ENCODE results near the gene MEGF11. TPM values are rescaled to one million over a fixed set of nuclear protein-coding genes. Genes with fewer than 3 reads are reported as not detected.

Gene MEGF11
- total RNA-seq, 1 experiment from 2014 or later = not detected

DNA sequence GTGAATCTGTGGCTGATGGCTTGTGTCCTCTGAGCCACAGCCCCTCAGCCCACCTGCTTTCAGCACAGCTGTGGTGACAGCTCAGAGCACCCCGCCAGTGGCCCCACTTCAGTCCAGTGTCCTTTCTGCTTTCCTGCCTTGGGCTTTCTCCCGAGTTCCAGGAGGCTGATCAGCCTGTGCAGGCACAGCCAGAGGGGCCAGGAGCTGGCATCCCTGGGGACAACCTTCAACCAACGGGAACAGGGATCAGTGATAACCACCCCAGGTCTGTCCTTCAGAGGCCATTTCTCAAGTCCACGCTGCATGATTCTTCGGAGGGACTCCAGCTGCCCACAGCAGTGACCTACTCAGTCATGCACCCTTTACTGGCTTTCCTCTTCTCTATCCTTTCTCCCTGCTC, 217.6 kb downstream of the MEGF11 start:
- H3K27ac ChIP-seq (ENCODE audit: low read length) = no peak overlapping the region
- no peak overlapping the region for H3K4me3 ChIP-seq (ENCODE audit: low read length)
- H3K9me2 ChIP-seq (replicated peaks; ENCODE audit: insufficient read depth, low read length) = no peaks in the 10 kb centered on the region
- no peaks in the 10 kb centered on the region for H3K36me3 ChIP-seq (ENCODE audit: insufficient read depth, low read length)
- no peaks in the 10 kb centered on the region; the same call in 1 of the 2 replicates for H3K4me1 ChIP-seq (ENCODE audit: low read length)
- no peak for DNase-seq
- no peak overlapping the region for H2AFZ ChIP-seq (ENCODE audit: low read length)
- no peaks in the 10 kb centered on the region for H3K79me2 ChIP-seq (ENCODE audit: low read length)
- H3K9me3 ChIP-seq (ENCODE audit: low read length) = no peaks in the 10 kb centered on the region
- H3K9ac ChIP-seq (ENCODE audit: low read length) = no peak overlapping the region
- no peak overlapping the region for H3K4me2 ChIP-seq (ENCODE audit: low read depth, low read length, poor library complexity, severe bottlenecking)
- peaks cover 3% of the 10 kb centered on the region; the same call in 1 of the 2 replicates for H3K27me3 ChIP-seq (ENCODE audit: low read length)
- H4K20me1 ChIP-seq (ENCODE audit: insufficient read depth, low read depth, low read length) = no peaks in the 10 kb centered on the region

DNA sequence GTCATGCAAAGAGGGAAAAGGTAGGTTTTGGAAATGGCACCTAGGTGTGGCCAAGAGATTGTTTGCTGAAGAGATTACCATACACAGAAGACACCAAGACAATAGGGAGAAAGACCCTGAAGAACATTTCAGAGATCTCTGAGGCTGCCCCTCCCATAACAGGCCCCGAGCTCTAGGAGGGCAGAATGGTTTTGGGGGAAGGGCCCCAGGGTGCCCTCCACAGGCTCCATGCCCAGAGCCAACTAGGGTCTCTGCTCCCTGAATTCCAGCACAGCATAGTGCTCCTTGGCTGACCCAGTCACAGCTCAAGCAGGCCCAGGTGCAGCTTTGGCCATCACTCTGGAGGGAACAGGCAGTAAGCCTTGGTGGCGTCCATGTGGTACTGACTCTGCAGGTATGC, 220.4 kb downstream of the MEGF11 start:
- Histone ChIP-seq H3K9ac (ENCODE audit: low read length) (no peak overlapping the region), H3K4me2 (ENCODE audit: low read depth, low read length, poor library complexity, severe bottlenecking) (no peak overlapping the region), H3K36me3 (ENCODE audit: insufficient read depth, low read length) (no peaks in the 10 kb centered on the region), H4K20me1 (ENCODE audit: insufficient read depth, low read depth, low read length) (no peaks in the 10 kb centered on the region), H2AFZ (ENCODE audit: low read length) (no peak overlapping the region), H3K27me3 (ENCODE audit: low read length) (peaks cover 3% of the 10 kb centered on the region; the same call in 1 of the 2 replicates), H3K9me3 (ENCODE audit: low read length) (no peaks in the 10 kb centered on the region), H3K4me3 (ENCODE audit: low read length) (no peak overlapping the region), H3K9me2 (replicated peaks; ENCODE audit: insufficient read depth, low read length) (no peaks in the 10 kb centered on the region), H3K79me2 (ENCODE audit: low read length) (no peaks in the 10 kb centered on the region), H3K27ac (ENCODE audit: low read length) (no peak overlapping the region), H3K4me1 (ENCODE audit: low read length) (no peaks in the 10 kb centered on the region; the same call in 1 of the 2 replicates)
- no peak for DNase-seq

DNA sequence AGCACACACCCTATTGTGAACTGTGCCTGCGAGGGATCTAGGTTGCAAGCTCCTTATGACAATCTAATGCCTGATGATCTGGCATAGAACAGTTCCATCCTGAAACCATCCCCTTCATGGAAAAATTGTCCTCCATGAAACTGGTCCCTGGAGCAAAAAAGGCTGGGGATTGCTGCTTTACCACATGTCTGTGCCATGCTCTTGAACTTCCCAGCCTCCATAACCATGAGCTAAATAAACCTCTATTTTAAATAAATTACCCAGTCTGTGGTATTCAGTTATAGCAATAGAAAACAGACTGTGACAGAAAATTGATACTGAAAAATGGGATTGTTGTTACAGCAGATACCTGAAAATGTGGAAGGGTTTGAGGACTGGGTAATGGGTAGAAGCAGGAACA, 221.5 kb downstream of the MEGF11 start:
- DNase-seq = no peak
- H3K9ac ChIP-seq (ENCODE audit: low read length) = no peak overlapping the region
- no peak overlapping the region for H2AFZ ChIP-seq (ENCODE audit: low read length)

DNA sequence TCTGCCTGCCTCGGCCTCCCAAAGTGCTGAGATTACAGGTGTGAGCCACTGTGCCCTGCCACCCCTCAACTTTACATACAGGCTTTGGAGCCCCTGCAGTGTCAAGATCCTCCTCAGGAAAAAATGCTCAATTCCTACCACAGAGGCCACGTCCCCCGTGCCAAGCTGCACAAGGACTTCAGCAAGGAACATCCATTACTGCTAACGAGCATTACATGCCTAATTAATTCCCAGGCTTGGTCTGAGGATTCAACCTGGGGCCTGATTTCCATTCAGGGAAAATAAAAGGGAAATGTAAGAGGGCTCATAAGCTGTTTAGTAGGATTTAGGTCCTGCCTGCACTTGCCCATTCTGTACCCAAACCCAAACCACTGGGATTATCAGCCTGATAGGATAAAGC, 222.9 kb downstream of the MEGF11 start:
- Histone ChIP-seq H3K4me1 (ENCODE audit: low read length) (peaks cover 7% of the 10 kb centered on the region), H3K4me2 (ENCODE audit: low read depth, low read length, poor library complexity, severe bottlenecking) (no peak overlapping the region), H3K79me2 (ENCODE audit: low read length) (no peaks in the 10 kb centered on the region), H3K9ac (ENCODE audit: low read length) (no peak overlapping the region), H3K4me3 (ENCODE audit: low read length) (no peak overlapping the region), H2AFZ (ENCODE audit: low read length) (no peak overlapping the region), H3K27me3 (ENCODE audit: low read length) (peaks cover 3% of the 10 kb centered on the region; the same call in 1 of the 2 replicates), H3K36me3 (ENCODE audit: insufficient read depth, low read length) (no peaks in the 10 kb centered on the region), H3K9me2 (replicated peaks; ENCODE audit: insufficient read depth, low read length) (no peaks in the 10 kb centered on the region), H4K20me1 (ENCODE audit: insufficient read depth, low read depth, low read length) (no peaks in the 10 kb centered on the region), H3K27ac (ENCODE audit: low read length) (no peak overlapping the region), H3K9me3 (ENCODE audit: low read length) (no peaks in the 10 kb centered on the region)
- DNase-seq = no peak

More for the DNA sequence above, 221.5 kb downstream of the MEGF11 start:
- no peaks in the 10 kb centered on the region for H3K36me3 ChIP-seq (ENCODE audit: insufficient read depth, low read length)
- peaks cover 3% of the 10 kb centered on the region; the same call in 1 of the 2 replicates for H3K27me3 ChIP-seq (ENCODE audit: low read length)
- no peak overlapping the region for H3K27ac ChIP-seq (ENCODE audit: low read length)
- H3K4me2 ChIP-seq (ENCODE audit: low read depth, low read length, poor library complexity, severe bottlenecking) = no peak overlapping the region
- no peaks in the 10 kb centered on the region; the same call in 1 of the 2 replicates for H3K4me1 ChIP-seq (ENCODE audit: low read length)
- no peaks in the 10 kb centered on the region for H3K79me2 ChIP-seq (ENCODE audit: low read length)
- no peaks in the 10 kb centered on the region for H3K9me2 ChIP-seq (replicated peaks; ENCODE audit: insufficient read depth, low read length)
- H3K9me3 ChIP-seq (ENCODE audit: low read length) = no peaks in the 10 kb centered on the region
- no peak overlapping the region for H3K4me3 ChIP-seq (ENCODE audit: low read length)
- no peaks in the 10 kb centered on the region for H4K20me1 ChIP-seq (ENCODE audit: insufficient read depth, low read depth, low read length)

DNA sequence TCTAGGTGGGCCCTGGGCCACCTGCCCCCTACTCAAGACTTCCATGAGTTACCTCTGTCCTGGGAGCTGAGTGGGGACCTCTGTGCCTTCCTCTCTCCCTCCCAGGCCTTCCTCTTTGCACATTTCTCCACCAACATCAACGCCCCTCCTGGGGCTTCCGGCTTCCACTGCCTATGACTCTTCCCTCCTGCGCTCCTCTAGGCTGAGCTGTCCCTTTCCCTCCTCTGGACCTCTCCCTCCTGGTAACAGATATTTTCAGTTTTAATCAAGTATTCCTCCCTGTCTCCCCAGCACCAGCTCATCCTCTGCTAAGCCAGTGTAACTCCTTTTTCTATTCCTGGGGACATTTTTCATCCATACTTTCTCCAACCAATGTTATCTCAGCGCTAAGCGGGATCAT, 223.9 kb downstream of the MEGF11 start:
- H3K4me3 ChIP-seq (ENCODE audit: low read length) = no peak overlapping the region
- H2AFZ ChIP-seq (ENCODE audit: low read length) = no peak overlapping the region
- no peak overlapping the region for H3K9ac ChIP-seq (ENCODE audit: low read length)
- H3K36me3 ChIP-seq (ENCODE audit: insufficient read depth, low read length) = no peaks in the 10 kb centered on the region
- no peak overlapping the region for H3K27ac ChIP-seq (ENCODE audit: low read length)
- H3K9me3 ChIP-seq (ENCODE audit: low read length) = no peaks in the 10 kb centered on the region
- no peak for DNase-seq
- H3K4me1 ChIP-seq (ENCODE audit: low read length) = peaks cover 13% of the 10 kb centered on the region
- peaks cover 3% of the 10 kb centered on the region; the same call in 1 of the 2 replicates for H3K27me3 ChIP-seq (ENCODE audit: low read length)
- no peaks in the 10 kb centered on the region for H3K79me2 ChIP-seq (ENCODE audit: low read length)
- H4K20me1 ChIP-seq (ENCODE audit: insufficient read depth, low read depth, low read length) = no peaks in the 10 kb centered on the region
- H3K9me2 ChIP-seq (replicated peaks; ENCODE audit: insufficient read depth, low read length) = no peaks in the 10 kb centered on the region
- H3K4me2 ChIP-seq (ENCODE audit: low read depth, low read length, poor library complexity, severe bottlenecking) = no peak overlapping the region

DNA sequence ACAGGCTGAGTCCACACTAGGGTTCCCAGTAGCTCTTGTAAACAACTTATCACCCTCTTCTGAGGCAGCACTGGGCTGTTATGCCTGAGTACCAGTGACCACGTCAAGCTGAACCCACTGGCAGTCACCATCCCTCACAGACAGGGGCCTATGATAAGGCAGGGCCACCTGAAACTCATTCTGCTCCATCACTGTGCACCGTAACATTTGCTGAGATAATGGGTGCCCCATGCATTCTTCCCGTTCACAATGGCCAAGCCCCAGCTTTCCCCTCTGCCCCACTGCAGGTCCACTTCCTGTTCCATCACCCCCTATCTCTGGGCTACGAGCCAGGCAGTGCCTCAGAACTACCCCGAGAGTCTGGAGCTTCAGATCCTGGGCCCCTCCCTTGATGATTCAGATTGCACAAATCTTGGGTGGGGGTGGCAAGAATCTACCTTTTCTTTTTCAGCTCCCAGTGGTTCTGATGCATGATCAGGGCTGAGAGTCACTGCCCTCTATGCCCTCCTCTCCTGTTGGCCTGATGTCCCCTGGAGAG, 226.2 kb downstream of the MEGF11 start:
- Histone ChIP-seq H3K36me3 (ENCODE audit: insufficient read depth, low read length) (no peaks in the 10 kb centered on the region), H3K9me3 (ENCODE audit: low read length) (no peaks in the 10 kb centered on the region), H3K4me2 (ENCODE audit: low read depth, low read length, poor library complexity, severe bottlenecking) (no peak overlapping the region), H3K9me2 (replicated peaks; ENCODE audit: insufficient read depth, low read length) (no peaks in the 10 kb centered on the region), H3K27ac (ENCODE audit: low read length) (no peak overlapping the region), H3K4me3 (ENCODE audit: low read length) (no peak overlapping the region), H3K9ac (ENCODE audit: low read length) (no peak overlapping the region), H2AFZ (ENCODE audit: low read length) (no peak overlapping the region), H3K79me2 (ENCODE audit: low read length) (no peaks in the 10 kb centered on the region), H3K4me1 (ENCODE audit: low read length) (peaks cover 13% of the 10 kb centered on the region), H4K20me1 (ENCODE audit: insufficient read depth, low read depth, low read length) (no peaks in the 10 kb centered on the region), H3K27me3 (ENCODE audit: low read length) (no peaks in the 10 kb centered on the region)
- DNase-seq = no peak

DNA sequence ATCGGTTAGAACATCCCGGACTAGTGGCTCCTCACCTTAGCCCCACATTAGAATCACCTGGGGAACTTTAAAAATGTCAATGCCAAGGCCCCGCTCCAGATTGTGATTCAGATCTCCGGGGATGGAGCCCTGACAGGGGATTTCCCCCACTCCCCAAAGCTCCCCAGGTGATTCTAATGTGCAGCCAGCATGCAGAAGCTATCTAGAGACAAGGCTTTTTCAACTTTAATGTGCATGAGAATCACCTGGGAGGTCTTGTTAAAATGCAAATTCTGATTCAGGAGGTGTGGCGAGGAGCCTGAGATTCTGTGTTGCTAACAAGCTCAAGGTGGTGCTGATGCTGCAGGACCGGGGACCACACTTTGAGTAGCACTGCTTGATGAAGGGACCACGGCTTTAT, 227.6 kb downstream of the MEGF11 start:
- no peaks in the 10 kb centered on the region for H4K20me1 ChIP-seq (ENCODE audit: insufficient read depth, low read depth, low read length)
- H3K4me2 ChIP-seq (ENCODE audit: low read depth, low read length, poor library complexity, severe bottlenecking) = no peak overlapping the region
- H3K9me3 ChIP-seq (ENCODE audit: low read length) = no peaks in the 10 kb centered on the region
- no peak overlapping the region for H3K9ac ChIP-seq (ENCODE audit: low read length)
- no peaks in the 10 kb centered on the region for H3K79me2 ChIP-seq (ENCODE audit: low read length)
- H2AFZ ChIP-seq (ENCODE audit: low read length) = no peak overlapping the region
- H3K4me3 ChIP-seq (ENCODE audit: low read length) = no peak overlapping the region
- H3K4me1 ChIP-seq (ENCODE audit: low read length) = peaks cover 13% of the 10 kb centered on the region
- H3K9me2 ChIP-seq (replicated peaks; ENCODE audit: insufficient read depth, low read length) = no peaks in the 10 kb centered on the region
- H3K27me3 ChIP-seq (ENCODE audit: low read length) = no peaks in the 10 kb centered on the region
- H3K27ac ChIP-seq (ENCODE audit: low read length) = no peak overlapping the region
- H3K36me3 ChIP-seq (ENCODE audit: insufficient read depth, low read length) = no peaks in the 10 kb centered on the region
- peak; percentile 70 for DNase-seq

DNA sequence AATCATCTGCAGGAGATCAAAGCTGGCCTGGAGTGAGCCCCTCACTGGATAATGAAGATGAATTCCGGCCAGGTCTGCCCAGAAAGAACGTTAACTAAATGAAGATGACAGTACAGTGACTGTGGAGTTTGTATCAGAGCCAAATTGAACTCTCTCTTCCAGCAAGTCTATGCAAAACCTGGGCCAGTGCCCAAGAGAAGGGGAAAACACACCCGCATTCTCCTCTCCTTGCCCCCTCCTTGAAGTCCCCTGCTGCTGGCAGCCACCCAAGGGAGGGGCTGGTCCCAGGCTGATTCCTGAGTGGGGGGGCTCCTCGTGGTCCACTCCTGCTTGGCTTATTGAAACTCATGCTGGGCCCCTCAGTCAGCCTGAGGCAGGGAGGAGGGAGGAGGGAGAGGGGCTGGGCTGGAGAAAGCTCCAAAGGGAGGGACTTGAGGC, 228.5 kb downstream of the MEGF11 start:
- Histone ChIP-seq H4K20me1 (ENCODE audit: insufficient read depth, low read depth, low read length) (no peaks in the 10 kb centered on the region), H2AFZ (ENCODE audit: low read length) (no peak overlapping the region), H3K4me3 (ENCODE audit: low read length) (no peak overlapping the region), H3K27ac (ENCODE audit: low read length) (no peak overlapping the region), H3K79me2 (ENCODE audit: low read length) (no peaks in the 10 kb centered on the region), H3K4me2 (ENCODE audit: low read depth, low read length, poor library complexity, severe bottlenecking) (no peak overlapping the region), H3K9me2 (replicated peaks; ENCODE audit: insufficient read depth, low read length) (no peaks in the 10 kb centered on the region), H3K36me3 (ENCODE audit: insufficient read depth, low read length) (no peaks in the 10 kb centered on the region), H3K4me1 (ENCODE audit: low read length) (peaks cover 13% of the 10 kb centered on the region), H3K27me3 (ENCODE audit: low read length) (no peaks in the 10 kb centered on the region), H3K9me3 (ENCODE audit: low read length) (no peaks in the 10 kb centered on the region), H3K9ac (ENCODE audit: low read length) (no peak overlapping the region)
- no peak for DNase-seq

Data from Karpas-422 (cell line).